Measurements from ENCODE around the gene C1QTNF6. TPM values are rescaled to one million over a fixed set of nuclear protein-coding genes. Genes with fewer than 3 reads are reported as not detected.

The C1QTNF6 gene
- total RNA-seq, 1 experiment from 2014 or later: 25.0 TPM

GRCh38 chr22:37148031-37148651 lies 39.9 kb downstream of the C1QTNF6 start:
- DNase-seq (ENCODE audit: low read depth, low spot score): no peak
- Histone ChIP-seq H3K9me3 (ENCODE audit: control insufficient read depth, insufficient read depth, low read depth, low read length) (no peaks in the 10 kb centered on the region), H3K27ac (ENCODE audit: low read length) (no peak overlapping the region), H3K27me3 (ENCODE audit: control insufficient read depth, insufficient read depth, low read length) (no peaks in the 10 kb centered on the region), H3K36me3 (ENCODE audit: control insufficient read depth, insufficient read depth, low read length) (no peaks in the 10 kb centered on the region), H3K4me3 (ENCODE audit: low read depth in 2 of 2, low read length in 2 of 2) (no peak overlapping the region), H3K4me1 (ENCODE audit: control insufficient read depth, insufficient read depth, low read length) (peaks cover 3% of the 10 kb centered on the region)
- POLR2A ChIA-PET: no interaction called here
- CTCF ChIA-PET: no interaction called here
- ATAC-seq: no peak
- in situ Hi-C loops (cut with HindIII; ENCODE audit: low pct_unique_long_range_greater_than_20kb, low sequenced_read_pairs): no loop called here
- intact Hi-C loops (cut with micrococcal nuclease; ENCODE audit: unreplicated experiment): no loop called here
- BruUV-seq (replicated peaks): no TSS peak
- TF ChIP-seq, protein P1, sequence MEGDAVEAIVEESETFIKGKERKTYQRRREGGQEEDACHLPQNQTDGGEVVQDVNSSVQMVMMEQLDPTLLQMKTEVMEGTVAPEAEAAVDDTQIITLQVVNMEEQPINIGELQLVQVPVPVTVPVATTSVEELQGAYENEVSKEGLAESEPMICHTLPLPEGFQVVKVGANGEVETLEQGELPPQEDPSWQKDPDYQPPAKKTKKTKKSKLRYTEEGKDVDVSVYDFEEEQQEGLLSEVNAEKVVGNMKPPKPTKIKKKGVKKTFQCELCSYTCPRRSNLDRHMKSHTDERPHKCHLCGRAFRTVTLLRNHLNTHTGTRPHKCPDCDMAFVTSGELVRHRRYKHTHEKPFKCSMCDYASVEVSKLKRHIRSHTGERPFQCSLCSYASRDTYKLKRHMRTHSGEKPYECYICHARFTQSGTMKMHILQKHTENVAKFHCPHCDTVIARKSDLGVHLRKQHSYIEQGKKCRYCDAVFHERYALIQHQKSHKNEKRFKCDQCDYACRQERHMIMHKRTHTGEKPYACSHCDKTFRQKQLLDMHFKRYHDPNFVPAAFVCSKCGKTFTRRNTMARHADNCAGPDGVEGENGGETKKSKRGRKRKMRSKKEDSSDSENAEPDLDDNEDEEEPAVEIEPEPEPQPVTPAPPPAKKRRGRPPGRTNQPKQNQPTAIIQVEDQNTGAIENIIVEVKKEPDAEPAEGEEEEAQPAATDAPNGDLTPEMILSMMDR (IDR thresholded peaks at IDR 0.05): no peak
- no peak for TF ChIP-seq SIN3A (IDR thresholded peaks at IDR 0.05; ENCODE audit: borderline replicate concordance, insufficient read depth, low read depth, low read length)
- TF ChIP-seq, protein P2, sequence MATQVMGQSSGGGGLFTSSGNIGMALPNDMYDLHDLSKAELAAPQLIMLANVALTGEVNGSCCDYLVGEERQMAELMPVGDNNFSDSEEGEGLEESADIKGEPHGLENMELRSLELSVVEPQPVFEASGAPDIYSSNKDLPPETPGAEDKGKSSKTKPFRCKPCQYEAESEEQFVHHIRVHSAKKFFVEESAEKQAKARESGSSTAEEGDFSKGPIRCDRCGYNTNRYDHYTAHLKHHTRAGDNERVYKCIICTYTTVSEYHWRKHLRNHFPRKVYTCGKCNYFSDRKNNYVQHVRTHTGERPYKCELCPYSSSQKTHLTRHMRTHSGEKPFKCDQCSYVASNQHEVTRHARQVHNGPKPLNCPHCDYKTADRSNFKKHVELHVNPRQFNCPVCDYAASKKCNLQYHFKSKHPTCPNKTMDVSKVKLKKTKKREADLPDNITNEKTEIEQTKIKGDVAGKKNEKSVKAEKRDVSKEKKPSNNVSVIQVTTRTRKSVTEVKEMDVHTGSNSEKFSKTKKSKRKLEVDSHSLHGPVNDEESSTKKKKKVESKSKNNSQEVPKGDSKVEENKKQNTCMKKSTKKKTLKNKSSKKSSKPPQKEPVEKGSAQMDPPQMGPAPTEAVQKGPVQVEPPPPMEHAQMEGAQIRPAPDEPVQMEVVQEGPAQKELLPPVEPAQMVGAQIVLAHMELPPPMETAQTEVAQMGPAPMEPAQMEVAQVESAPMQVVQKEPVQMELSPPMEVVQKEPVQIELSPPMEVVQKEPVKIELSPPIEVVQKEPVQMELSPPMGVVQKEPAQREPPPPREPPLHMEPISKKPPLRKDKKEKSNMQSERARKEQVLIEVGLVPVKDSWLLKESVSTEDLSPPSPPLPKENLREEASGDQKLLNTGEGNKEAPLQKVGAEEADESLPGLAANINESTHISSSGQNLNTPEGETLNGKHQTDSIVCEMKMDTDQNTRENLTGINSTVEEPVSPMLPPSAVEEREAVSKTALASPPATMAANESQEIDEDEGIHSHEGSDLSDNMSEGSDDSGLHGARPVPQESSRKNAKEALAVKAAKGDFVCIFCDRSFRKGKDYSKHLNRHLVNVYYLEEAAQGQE (IDR thresholded peaks at IDR 0.05; ENCODE audit: insufficient read depth in 1 of 2, low read depth in 2 of 2, low read length in 1 of 2): no peak

DNA sequence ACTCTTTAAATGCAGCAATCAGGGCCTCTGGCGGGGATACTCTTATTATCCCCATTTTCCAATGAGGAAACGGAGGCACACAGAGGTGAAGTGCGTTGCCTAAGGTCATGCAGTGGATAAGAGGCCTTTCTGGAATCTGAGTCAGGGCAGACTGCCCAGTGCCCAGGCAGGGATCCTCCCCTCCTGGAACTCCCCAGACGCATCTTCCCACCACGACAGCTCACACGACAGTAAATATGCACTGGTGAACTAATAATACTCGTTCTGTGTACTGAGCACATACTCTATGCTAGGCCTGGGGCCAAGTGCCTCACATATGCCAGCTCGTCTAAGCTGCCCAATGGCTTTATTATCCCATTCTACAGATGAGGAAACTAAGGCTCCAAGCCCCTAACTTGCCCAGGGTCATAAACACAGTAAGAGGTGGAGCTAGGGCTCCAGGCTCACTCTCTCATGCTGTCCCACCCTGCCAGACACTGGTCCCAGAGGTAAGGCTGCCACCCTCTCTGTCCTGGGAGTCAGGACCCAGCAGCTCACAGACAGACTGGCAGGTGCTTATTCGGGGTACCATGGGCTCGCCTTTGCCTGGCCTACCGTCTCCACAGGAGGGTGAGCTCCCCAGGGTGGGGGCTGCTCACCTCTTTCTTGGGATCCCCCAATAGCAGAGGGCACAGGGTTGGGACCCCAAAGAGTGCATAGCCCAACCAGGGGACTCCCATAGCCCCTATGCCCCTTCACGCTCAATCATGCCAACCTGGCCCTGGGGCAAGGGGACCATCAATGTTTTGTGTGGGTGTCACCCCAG lies 40.7 kb downstream of the C1QTNF6 start:
- no TSS peak for BruUV-seq (replicated peaks)
- intact Hi-C loops (cut with micrococcal nuclease; ENCODE audit: unreplicated experiment) (no loop called here), in situ Hi-C loops (cut with HindIII; ENCODE audit: low pct_unique_long_range_greater_than_20kb, low sequenced_read_pairs) (no loop called here)
- H3K36me3 ChIP-seq (ENCODE audit: control insufficient read depth, insufficient read depth, low read length): no peaks in the 10 kb centered on the region
- no peak overlapping the region for H3K27ac ChIP-seq (ENCODE audit: low read length)
- peaks cover 3% of the 10 kb centered on the region for H3K4me1 ChIP-seq (ENCODE audit: control insufficient read depth, insufficient read depth, low read length)
- CTCF ChIA-PET: interaction anchor here (1.2 kb wide), 1 partner anchor 9 kb away, joined by 3 read pairs; no protein-coding TSS in a partner anchor
- ATAC-seq (no peak), DNase-seq (ENCODE audit: low read depth, low spot score) (no peak)
- H3K4me3 ChIP-seq (ENCODE audit: low read depth in 2 of 2, low read length in 2 of 2): no peak overlapping the region
- H3K9me3 ChIP-seq (ENCODE audit: control insufficient read depth, insufficient read depth, low read depth, low read length): no peaks in the 10 kb centered on the region
- no peaks in the 10 kb centered on the region for H3K27me3 ChIP-seq (ENCODE audit: control insufficient read depth, insufficient read depth, low read length)
- TF ChIP-seq, protein P2 (IDR thresholded peaks at IDR 0.05; ENCODE audit: insufficient read depth in 1 of 2, low read depth in 2 of 2, low read length in 1 of 2): no peak
- no peak for TF ChIP-seq POLR2AphosphoS5 (IDR thresholded peaks at IDR 0.05; ENCODE audit: low read depth, low read length)
- no peak for TF ChIP-seq TCF7L2 (IDR thresholded peaks at IDR 0.05; ENCODE audit: low read depth, low read length)
- no peak for TF ChIP-seq SIN3A (IDR thresholded peaks at IDR 0.05; ENCODE audit: borderline replicate concordance, insufficient read depth, low read depth, low read length)
- TF ChIP-seq, protein P1 (IDR thresholded peaks at IDR 0.05): no peak
- POLR2A ChIA-PET: no interaction called here

Data from Panc1 (cell line).